Measurements from ENCODE around the gene ITIH4.

Gene ITIH4

DNA sequence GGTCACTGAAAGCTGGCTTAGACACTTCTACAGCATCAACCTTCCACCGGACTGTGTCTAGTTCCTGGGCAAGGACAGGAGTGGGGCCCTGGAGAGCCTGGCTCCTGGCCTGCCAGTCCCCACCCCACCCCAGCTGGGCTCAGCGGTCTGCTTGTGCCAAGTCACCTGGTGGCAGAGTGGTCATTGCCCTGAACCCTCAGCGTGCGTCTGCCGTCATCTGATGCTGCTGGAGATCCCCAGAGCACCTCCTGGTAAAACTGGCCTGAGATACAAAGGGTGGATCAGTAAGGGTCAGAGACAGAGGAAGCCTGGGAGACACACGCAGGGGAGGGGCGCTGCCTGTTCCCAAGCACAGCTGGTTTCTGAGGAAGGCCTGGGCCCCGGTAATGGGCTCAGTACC is 16.7 kb downstream of the ITIH4 start:
- TF ChIP-seq, protein P1, sequence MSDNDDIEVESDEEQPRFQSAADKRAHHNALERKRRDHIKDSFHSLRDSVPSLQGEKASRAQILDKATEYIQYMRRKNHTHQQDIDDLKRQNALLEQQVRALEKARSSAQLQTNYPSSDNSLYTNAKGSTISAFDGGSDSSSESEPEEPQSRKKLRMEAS (IDR thresholded peaks at IDR 0.05): no peak
- no peak for TF ChIP-seq ZBTB7A (IDR thresholded peaks at IDR 0.05; ENCODE audit: low read depth)
- no peak for TF ChIP-seq YY1 (IDR thresholded peaks at IDR 0.05; ENCODE audit: low read depth)
- TF ChIP-seq TCF12 (IDR thresholded peaks at IDR 0.05; ENCODE audit: low read depth): no peak
- no peak for TF ChIP-seq TAF1 (IDR thresholded peaks at IDR 0.05; ENCODE audit: low read depth)
- no peak for TF ChIP-seq RAD21 (IDR thresholded peaks at IDR 0.05; ENCODE audit: low read depth)
- TF ChIP-seq, protein P2, sequence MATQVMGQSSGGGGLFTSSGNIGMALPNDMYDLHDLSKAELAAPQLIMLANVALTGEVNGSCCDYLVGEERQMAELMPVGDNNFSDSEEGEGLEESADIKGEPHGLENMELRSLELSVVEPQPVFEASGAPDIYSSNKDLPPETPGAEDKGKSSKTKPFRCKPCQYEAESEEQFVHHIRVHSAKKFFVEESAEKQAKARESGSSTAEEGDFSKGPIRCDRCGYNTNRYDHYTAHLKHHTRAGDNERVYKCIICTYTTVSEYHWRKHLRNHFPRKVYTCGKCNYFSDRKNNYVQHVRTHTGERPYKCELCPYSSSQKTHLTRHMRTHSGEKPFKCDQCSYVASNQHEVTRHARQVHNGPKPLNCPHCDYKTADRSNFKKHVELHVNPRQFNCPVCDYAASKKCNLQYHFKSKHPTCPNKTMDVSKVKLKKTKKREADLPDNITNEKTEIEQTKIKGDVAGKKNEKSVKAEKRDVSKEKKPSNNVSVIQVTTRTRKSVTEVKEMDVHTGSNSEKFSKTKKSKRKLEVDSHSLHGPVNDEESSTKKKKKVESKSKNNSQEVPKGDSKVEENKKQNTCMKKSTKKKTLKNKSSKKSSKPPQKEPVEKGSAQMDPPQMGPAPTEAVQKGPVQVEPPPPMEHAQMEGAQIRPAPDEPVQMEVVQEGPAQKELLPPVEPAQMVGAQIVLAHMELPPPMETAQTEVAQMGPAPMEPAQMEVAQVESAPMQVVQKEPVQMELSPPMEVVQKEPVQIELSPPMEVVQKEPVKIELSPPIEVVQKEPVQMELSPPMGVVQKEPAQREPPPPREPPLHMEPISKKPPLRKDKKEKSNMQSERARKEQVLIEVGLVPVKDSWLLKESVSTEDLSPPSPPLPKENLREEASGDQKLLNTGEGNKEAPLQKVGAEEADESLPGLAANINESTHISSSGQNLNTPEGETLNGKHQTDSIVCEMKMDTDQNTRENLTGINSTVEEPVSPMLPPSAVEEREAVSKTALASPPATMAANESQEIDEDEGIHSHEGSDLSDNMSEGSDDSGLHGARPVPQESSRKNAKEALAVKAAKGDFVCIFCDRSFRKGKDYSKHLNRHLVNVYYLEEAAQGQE (IDR thresholded peaks at IDR 0.05; ENCODE audit: low read depth): no peak
- TF ChIP-seq CREB1 (IDR thresholded peaks at IDR 0.05; ENCODE audit: low read depth): no peak
- TF ChIP-seq FOXM1 (IDR thresholded peaks at IDR 0.05; ENCODE audit: borderline replicate concordance, low read depth): no peak
- no peak for TF ChIP-seq EGR1 (IDR thresholded peaks at IDR 0.05)
- no peak for TF ChIP-seq EP300 (IDR thresholded peaks at IDR 0.05; ENCODE audit: borderline replicate concordance)
- no peak for TF ChIP-seq CEBPB (IDR thresholded peaks at IDR 0.05)
- TF ChIP-seq, protein P3, sequence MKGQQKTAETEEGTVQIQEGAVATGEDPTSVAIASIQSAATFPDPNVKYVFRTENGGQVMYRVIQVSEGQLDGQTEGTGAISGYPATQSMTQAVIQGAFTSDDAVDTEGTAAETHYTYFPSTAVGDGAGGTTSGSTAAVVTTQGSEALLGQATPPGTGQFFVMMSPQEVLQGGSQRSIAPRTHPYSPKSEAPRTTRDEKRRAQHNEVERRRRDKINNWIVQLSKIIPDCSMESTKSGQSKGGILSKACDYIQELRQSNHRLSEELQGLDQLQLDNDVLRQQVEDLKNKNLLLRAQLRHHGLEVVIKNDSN (IDR thresholded peaks at IDR 0.05): no peak
- TF ChIP-seq NFIC (IDR thresholded peaks at IDR 0.05): no peak
- no peak for TF ChIP-seq TEAD4 (IDR thresholded peaks at IDR 0.05)

DNA sequence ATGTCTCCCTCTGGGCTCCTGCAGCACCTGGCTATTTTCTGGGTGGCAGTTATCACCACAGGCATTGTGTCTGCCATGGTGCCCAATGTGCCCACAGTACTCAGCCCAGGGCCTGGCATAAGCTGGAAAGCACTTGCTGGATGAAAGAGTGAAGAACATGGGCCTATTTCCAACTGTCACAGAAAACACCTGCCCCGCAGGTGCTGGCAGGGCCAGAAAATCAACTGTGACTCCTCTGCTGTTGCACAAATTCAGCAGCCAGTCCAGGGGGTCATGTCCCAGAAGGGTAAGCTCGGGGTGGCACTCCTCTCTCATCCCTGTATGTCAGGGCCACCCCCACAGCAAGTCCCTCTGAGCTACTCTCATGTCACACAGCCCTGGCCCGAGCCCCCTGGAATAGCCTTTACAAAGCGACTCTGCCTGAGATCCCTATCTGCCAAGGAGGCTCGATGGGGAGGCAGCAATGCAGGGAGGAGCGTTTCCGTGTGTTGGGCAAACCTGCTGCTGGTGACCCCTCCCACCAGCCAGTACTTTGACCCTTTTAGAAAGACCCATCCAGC is 18.9 kb downstream of the ITIH4 start:
- TF ChIP-seq NFIC (IDR thresholded peaks at IDR 0.05): no peak
- TF ChIP-seq, protein P2 (IDR thresholded peaks at IDR 0.05; ENCODE audit: low read depth): no peak
- no peak for TF ChIP-seq RAD21 (IDR thresholded peaks at IDR 0.05; ENCODE audit: low read depth)
- no peak for TF ChIP-seq EP300 (IDR thresholded peaks at IDR 0.05; ENCODE audit: borderline replicate concordance)
- no peak for TF ChIP-seq TAF1 (IDR thresholded peaks at IDR 0.05; ENCODE audit: low read depth)
- no peak for TF ChIP-seq TEAD4 (IDR thresholded peaks at IDR 0.05)
- TF ChIP-seq, protein P3 (IDR thresholded peaks at IDR 0.05): no peak
- no peak for TF ChIP-seq CREB1 (IDR thresholded peaks at IDR 0.05; ENCODE audit: low read depth)
- TF ChIP-seq ZBTB7A (IDR thresholded peaks at IDR 0.05; ENCODE audit: low read depth): no peak
- no peak for TF ChIP-seq CEBPB (IDR thresholded peaks at IDR 0.05)
- no peak for TF ChIP-seq EGR1 (IDR thresholded peaks at IDR 0.05)
- no peak for TF ChIP-seq YY1 (IDR thresholded peaks at IDR 0.05; ENCODE audit: low read depth)
- TF ChIP-seq FOXM1 (IDR thresholded peaks at IDR 0.05; ENCODE audit: borderline replicate concordance, low read depth): no peak
- TF ChIP-seq, protein P1 (IDR thresholded peaks at IDR 0.05): no peak
- TF ChIP-seq TCF12 (IDR thresholded peaks at IDR 0.05; ENCODE audit: low read depth): no peak

DNA sequence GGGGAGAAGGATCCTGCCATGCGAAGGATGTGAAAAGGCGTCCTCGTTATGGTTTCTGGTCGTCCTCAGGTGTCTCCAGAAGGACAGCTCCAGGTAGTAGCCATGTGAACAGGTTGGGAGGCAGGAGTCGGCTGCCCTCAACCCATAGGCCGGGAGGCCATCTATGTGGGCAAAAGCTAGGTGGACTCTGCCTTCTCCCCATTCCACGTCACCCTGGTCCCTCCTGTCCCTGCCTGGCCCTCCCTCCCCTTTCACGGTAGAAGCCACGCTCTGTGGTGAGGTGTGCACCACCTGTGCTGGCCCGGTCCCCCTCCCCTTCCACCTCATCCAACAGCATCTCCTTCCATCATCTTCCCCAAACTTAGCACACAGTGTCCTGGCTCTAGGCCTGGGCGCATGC is 19.5 kb downstream of the ITIH4 start:
- TF ChIP-seq YY1 (IDR thresholded peaks at IDR 0.05; ENCODE audit: low read depth): no peak
- TF ChIP-seq CREB1 (IDR thresholded peaks at IDR 0.05; ENCODE audit: low read depth): no peak
- no peak for TF ChIP-seq ZBTB7A (IDR thresholded peaks at IDR 0.05; ENCODE audit: low read depth)
- TF ChIP-seq EP300 (IDR thresholded peaks at IDR 0.05; ENCODE audit: borderline replicate concordance): no peak
- no peak for TF ChIP-seq CEBPB (IDR thresholded peaks at IDR 0.05)
- no peak for TF ChIP-seq TCF12 (IDR thresholded peaks at IDR 0.05; ENCODE audit: low read depth)
- no peak for TF ChIP-seq TEAD4 (IDR thresholded peaks at IDR 0.05)
- TF ChIP-seq, protein P2 (IDR thresholded peaks at IDR 0.05; ENCODE audit: low read depth): no peak
- TF ChIP-seq EGR1 (IDR thresholded peaks at IDR 0.05): no peak
- TF ChIP-seq, protein P1 (IDR thresholded peaks at IDR 0.05): no peak
- no peak for TF ChIP-seq TAF1 (IDR thresholded peaks at IDR 0.05; ENCODE audit: low read depth)
- TF ChIP-seq RAD21 (IDR thresholded peaks at IDR 0.05; ENCODE audit: low read depth): no peak
- no peak for TF ChIP-seq FOXM1 (IDR thresholded peaks at IDR 0.05; ENCODE audit: borderline replicate concordance, low read depth)
- no peak for TF ChIP-seq NFIC (IDR thresholded peaks at IDR 0.05)
- TF ChIP-seq, protein P3 (IDR thresholded peaks at IDR 0.05): no peak

Measured in Ishikawa (cell line).